PFSK-1 (cell line): ENCODE measurements around the gene NYAP1.

Source experiments
- FOXP2 ChIP-seq: optimal IDR thresholded peaks from 2 replicates; pipeline ENCODE3; 2011; ENCODE audit warnings: borderline replicate concordance, control low read depth, inconsistent platforms; ENCODE audit not compliant: insufficient read depth; ENCODE audit errors: extremely low read length, extremely low read depth
- POLR2AphosphoS5 ChIP-seq: IDR thresholded peaks from 2 replicates; pipeline ENCODE4 v1.6.1; 2012; ENCODE audit warnings: low read depth, mild to moderate bottlenecking, control low read depth, low read length, moderate library complexity
- REST ChIP-seq, 2 experiments: IDR thresholded peaks; 2 replicates each; pipeline versions ENCODE4 v1.6.1 to v1.8.0; 2011 to 2012; ENCODE audit warnings: low read depth in 2 of 2, low read length in 2 of 2, control low read depth in 1 of 2, inconsistent platforms in 1 of 2, mild to moderate bottlenecking in 1 of 2, moderate library complexity in 1 of 2; ENCODE audit not compliant: insufficient read depth in 1 of 2
- SIN3A ChIP-seq: IDR thresholded peaks from 2 replicates; pipeline ENCODE4 v1.6.1; 2012; ENCODE audit warnings: mild to moderate bottlenecking, low read length, moderate library complexity, borderline replicate concordance; ENCODE audit not compliant: insufficient read depth
- TAF1 ChIP-seq: IDR thresholded peaks from 2 replicates; pipeline ENCODE4 v1.6.1; 2012; ENCODE audit warnings: low read length, control low read depth, borderline replicate concordance; ENCODE audit not compliant: insufficient read depth

DNA sequence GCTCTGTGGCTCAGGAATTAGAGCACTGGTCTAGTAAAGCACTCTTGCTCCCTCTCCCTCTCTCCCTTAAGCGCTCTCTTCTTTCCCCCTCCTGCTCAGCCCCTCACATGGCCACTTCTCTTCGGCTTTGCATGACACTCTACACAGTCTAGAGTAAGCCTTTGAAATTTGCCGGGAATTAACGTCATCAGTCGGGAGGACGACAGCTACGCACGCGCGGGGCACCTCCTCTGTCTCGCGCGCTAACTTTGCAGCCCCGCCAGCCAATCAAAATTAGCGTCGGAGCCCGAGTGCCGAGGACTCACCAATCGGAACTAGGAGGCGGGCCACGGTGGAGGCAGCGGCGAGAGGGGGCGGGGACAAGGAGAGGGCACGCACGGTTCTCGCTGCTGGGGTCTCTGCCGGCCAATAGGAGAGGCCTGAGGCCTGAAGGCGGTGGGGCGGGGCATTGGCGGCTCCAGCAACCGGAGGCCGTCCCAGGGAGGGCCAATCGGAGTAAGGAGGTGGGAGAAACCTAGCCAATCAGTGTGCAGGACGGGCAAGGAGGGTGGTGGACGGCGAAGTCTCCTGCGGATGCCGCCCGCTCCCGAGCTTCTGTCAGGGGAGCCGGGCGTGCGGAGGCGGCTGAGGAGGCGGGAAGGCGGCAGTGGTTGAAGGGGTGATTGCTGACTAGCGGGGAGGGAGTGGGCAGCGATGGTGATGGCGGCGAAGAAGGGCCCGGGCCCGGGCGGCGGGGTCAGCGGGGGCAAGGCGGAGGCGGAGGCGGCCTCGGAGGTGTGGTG, 55.1 kb downstream of the NYAP1 start, which contains the start of gene AGFG2:
- peak; percentile 65 for TF ChIP-seq TAF1
- peak; percentile 97 for TF ChIP-seq SIN3A
- no peak for TF ChIP-seq REST (IDR thresholded peaks at IDR 0.05; ENCODE audit: insufficient read depth in 1 of 2, low read depth in 2 of 2, low read length in 2 of 2)
- peak; percentile 73 for TF ChIP-seq POLR2AphosphoS5
- no peak for TF ChIP-seq FOXP2
